GM12878 (cell line): ENCODE measurements around the gene SYDE2. TPM values are rescaled to one million over a fixed set of nuclear protein-coding genes. Genes with fewer than 3 reads are reported as not detected.

ENCODE experiments used
- ATAC-seq: fragments of 200-7000 bp; cut with Tn5 transposase; 3 replicates; pipeline ENCODE4 v1.9.1; 2020; ENCODE audit warnings: mild to moderate bottlenecking, moderate library complexity
- BruUV-seq: library from RNA; stranded (reverse); fragments of 400-500 nt; replicated peaks from 2 replicates; lab custom pipeline; 2021; lab: Mats Ljungman, UMichigan
- CTCF ChIA-PET: fragments of 300-600 bp; sonication (Branson Sonifier 250); formaldehyde crosslinking; extraction: SDS; loops from one replicate; lab custom pipeline; 2021; ENCODE audit warnings: inconsistent platforms; lab: Yijun Ruan, JAX
- POLR2A ChIA-PET: fragments of 350-600 bp; formaldehyde crosslinking; extraction: SDS; loops from one replicate; lab custom pipeline; 2021; ENCODE audit warnings: inconsistent platforms; lab: Charles Lee
- RAD21 ChIA-PET: fragments of 300-600 bp; sonication (Branson Sonifier 250); formaldehyde crosslinking; loops from one replicate; lab custom pipeline; 2023; ENCODE audit warnings: antibody characterized with exemption; ENCODE audit not compliant: unreplicated experiment; lab: Charles Lee
- SMC1A ChIA-PET: fragments of 300-600 bp; sonication (Branson Sonifier 250); formaldehyde crosslinking; loops from one replicate; lab custom pipeline; 2023; ENCODE audit not compliant: unreplicated experiment, uncharacterized antibody; lab: Charles Lee
- DNase-seq: peaks from one replicate; pipeline ENCODE4 v3.0.0-alpha.2; 2011; ENCODE audit warnings: low read depth, low spot score
- FAIRE-seq: peaks from 3 replicates; lab custom pipeline; 2011; peaks lifted over from hg19 to GRCh38; lab: Jason Lieb, UNC
- H2AFZ ChIP-seq: 2 replicates; pipeline ENCODE4 v1.6.0; 2011; ENCODE audit warnings: low read depth, low read length, control low read depth; ENCODE audit not compliant: control insufficient read depth
- H3K27ac ChIP-seq: 2 replicates; pipeline ENCODE4 v1.5.1; 2011; ENCODE audit warnings: control low read depth; ENCODE audit not compliant: control insufficient read depth, insufficient read depth
- H3K27me3 ChIP-seq, 2 experiments: replicated peaks in 1 of 2; 2 replicates each; pipeline versions ENCODE4 v1.6.0 to v1.6.1; 2011; ENCODE audit warnings: low read length in 1 of 2; ENCODE audit not compliant: control insufficient read depth in 2 of 2, insufficient read depth in 2 of 2
- H3K36me3 ChIP-seq, 2 experiments: 2 replicates each; pipeline ENCODE4 v1.5.1; 2011; ENCODE audit warnings: low read length in 1 of 2; ENCODE audit not compliant: control insufficient read depth in 2 of 2, insufficient read depth in 2 of 2
- H3K4me1 ChIP-seq: 2 replicates; pipeline ENCODE4 v1.6.1; 2011; ENCODE audit warnings: mild to moderate bottlenecking, low read length, moderate library complexity, mixed read lengths; ENCODE audit not compliant: control insufficient read depth, insufficient read depth
- H3K4me2 ChIP-seq: 2 replicates; pipeline ENCODE4 v1.6.0; 2011; ENCODE audit warnings: control low read depth; ENCODE audit not compliant: control insufficient read depth, insufficient read depth
- H3K4me3 ChIP-seq: fragments of 200-600 bp; sonication (generic); 2 replicates; pipeline ENCODE4 v1.5.1; 2016
- H3K79me2 ChIP-seq: 2 replicates; pipeline ENCODE4 v1.6.0; 2011; ENCODE audit warnings: low read length; ENCODE audit not compliant: control insufficient read depth, insufficient read depth
- H3K9ac ChIP-seq: 2 replicates; pipeline ENCODE4 v1.8.0; 2011; ENCODE audit warnings: low read length, control low read depth, mixed read lengths; ENCODE audit not compliant: control insufficient read depth, insufficient read depth
- H3K9me3 ChIP-seq: replicated peaks from 3 replicates; pipeline ENCODE4 v1.5.1; 2011; ENCODE audit warnings: mild to moderate bottlenecking, low read length; ENCODE audit not compliant: control insufficient read depth, insufficient read depth
- H4K20me1 ChIP-seq: 2 replicates; pipeline ENCODE4 v1.6.0; 2011; ENCODE audit not compliant: control insufficient read depth, insufficient read depth
- ATF3 ChIP-seq: IDR thresholded peaks from 2 replicates; pipeline ENCODE4 v1.6.1; 2011; ENCODE audit warnings: low read depth, mild to moderate bottlenecking, low read length, moderate library complexity, borderline replicate concordance; ENCODE audit errors: extremely low read depth
- CHD4 ChIP-seq: fragments of 200-600 bp; sonication (generic); IDR thresholded peaks from 2 replicates; pipeline ENCODE4 v1.6.1; 2016; ENCODE audit warnings: mild to moderate bottlenecking
- E2F8 ChIP-seq: fragments of 450-650 bp; IDR thresholded peaks from 2 replicates; pipeline ENCODE4 v1.6.1; 2018; ENCODE audit warnings: mild to moderate bottlenecking, low read depth, moderate library complexity; ENCODE audit not compliant: partially characterized antibody
- E4F1 ChIP-seq: fragments of 450-650 bp; IDR thresholded peaks from 2 replicates; pipeline ENCODE4 v1.6.1; 2018; ENCODE audit warnings: borderline replicate concordance, mild to moderate bottlenecking; ENCODE audit not compliant: partially characterized antibody
- EP300 ChIP-seq, 2 experiments: fragments of 150-350 bp in 1 of 2; IDR thresholded peaks; 2 replicates each; pipeline ENCODE4 v1.6.1; 2011 to 2012; ENCODE audit warnings: low read depth in 2 of 2, low read length in 2 of 2, borderline replicate concordance in 1 of 2, improper control_type of control experiment in 1 of 2, inconsistent platforms in 1 of 2; ENCODE audit not compliant: control insufficient read depth in 1 of 2
- ESRRA ChIP-seq: IDR thresholded peaks from 2 replicates; pipeline ENCODE4 v1.6.1; 2012; ENCODE audit warnings: mild to moderate bottlenecking, low read length, improper control_type of control experiment
- HDAC6 ChIP-seq: fragments of 200-600 bp; sonication (generic); IDR thresholded peaks from one replicate; pipeline ENCODE4 v1.8.0; 2017; ENCODE audit warnings: antibody characterized with exemption; ENCODE audit not compliant: unreplicated experiment
- LARP7 ChIP-seq: fragments of 450-650 bp; IDR thresholded peaks from 2 replicates; pipeline ENCODE4 v1.6.1; 2017; ENCODE audit warnings: mild to moderate bottlenecking
- NFXL1 ChIP-seq: fragments of 450-650 bp; IDR thresholded peaks from 2 replicates; pipeline ENCODE4 v1.6.1; 2017; ENCODE audit warnings: antibody characterized with exemption, mild to moderate bottlenecking, borderline replicate concordance
- RBBP5 ChIP-seq: fragments of 200-600 bp; sonication (generic); conservative IDR thresholded peaks from 2 replicates; pipeline ENCODE4 v1.6.1; 2016
- RELA ChIP-seq: fragments of 450-650 bp; IDR thresholded peaks from 2 replicates; pipeline ENCODE4 v1.8.0; 2014; ENCODE audit warnings: borderline replicate concordance; ENCODE audit not compliant: partially characterized antibody
- SUPT20H ChIP-seq: IDR thresholded peaks from 2 replicates; pipeline ENCODE4 v1.6.1; 2011; ENCODE audit warnings: low read depth, mild to moderate bottlenecking, low read length, moderate library complexity, borderline replicate concordance; ENCODE audit not compliant: control insufficient read depth
- TAF1 ChIP-seq: IDR thresholded peaks from 2 replicates; pipeline ENCODE4 v1.6.1; 2011; ENCODE audit warnings: mild to moderate bottlenecking, low read depth, low read length, borderline replicate concordance
- ZBTB4 ChIP-seq: fragments of 450-650 bp; formaldehyde crosslinking; IDR thresholded peaks from 2 replicates; pipeline ENCODE4 v1.4.0; 2022; ENCODE audit warnings: mild to moderate bottlenecking, moderate library complexity
- ZZZ3 ChIP-seq: IDR thresholded peaks from 2 replicates; pipeline ENCODE4 v1.6.1; 2011; ENCODE audit warnings: low read depth; ENCODE audit not compliant: control insufficient read depth, insufficient read length
- in situ Hi-C: fragments of 300-500 bp; cut with MboI; formaldehyde crosslinking; loops from 9 replicates; pipeline ENCODE4 v1.14.3; 2018; ENCODE audit warnings: mixed read lengths
- intact Hi-C: fragments of 100-400 bp; cut with micrococcal nuclease; formaldehyde crosslinking; loops from one replicate; pipeline ENCODE4 v1.14.2; 2022; ENCODE audit not compliant: unreplicated experiment
- polyA plus RNA-seq, 11 experiments: library from polyadenylated mRNA; depleted of rRNA in 4 of 11; unstranded in 6 of 11; stranded (reverse) in 5 of 11; fragments of >200 nt; fragmentation: Nextera tagmentation in 4 of 11; fragmentation: Illumina TruSeq in 1 of 11; extraction: Ambion mirVana in 4 of 11; extraction: Trizol in 1 of 11; gene quantifications; 1 replicate in 1 of 11; 2 replicates in 10 of 11; pipeline versions ENCODE4 v1.2.1 to v1.2.3, GENCODE V29; 2011 to 2016; ENCODE audit warnings: inconsistent platforms in 2 of 11, missing spikeins in 2 of 11, low read depth in 1 of 11
- total RNA-seq, 4 experiments: library from RNA; depleted of rRNA in 3 of 4; stranded (reverse); fragments of >200 nt in 3 of 4; fragmentation: Illumina TruSeq in 1 of 4; extraction: Trizol in 1 of 4; gene quantifications; 2 replicates each; pipeline versions ENCODE4 v1.2.1 to v1.2.3, GENCODE V29; 2013 to 2021

The SYDE2 gene
- total and polyA plus RNA-seq, 10 of the 15 experiments (the other 5 are each of a cell fraction or from before 2014, with no cell fraction given), result 0.37 to 4.1 (median 1.8) TPM; not detected in 1

GRCh38 chr1:85243372-85243771 lies 42.6 kb upstream of the SYDE2 start:
- no TSS peak for BruUV-seq
- FAIRE-seq, result no peak
- DNase-seq, result no peak
- ChIA-PET RAD21 (no interaction called here), POLR2A (no interaction called here), CTCF (interaction anchor here (3.6 kb wide), 1 partner anchor 11 kb away, joined by 11 read pairs; no protein-coding TSS in a partner anchor), SMC1A (interaction anchor here (0.6 kb wide), 1 partner anchor 26 kb away, joined by 5 read pairs; no protein-coding TSS in a partner anchor)
- no peak for TF ChIP-seq E4F1
- TF ChIP-seq EP300 (IDR thresholded peaks at IDR 0.05; ENCODE audit: borderline replicate concordance in 1 of 2, control insufficient read depth in 1 of 2, low read depth in 2 of 2, low read length in 2 of 2), result no peak
- no peak for TF ChIP-seq HDAC6
- TF ChIP-seq TAF1, result no peak
- TF ChIP-seq NFXL1, result no peak
- no peak for TF ChIP-seq LARP7
- TF ChIP-seq E2F8, result no peak
- TF ChIP-seq SUPT20H, result no peak
- no peak for TF ChIP-seq ESRRA
- TF ChIP-seq ZBTB4 (CRISPR knock-in tag), result no peak
- TF ChIP-seq RBBP5, result no peak
- TF ChIP-seq ZZZ3, result no peak
- no peak for TF ChIP-seq RELA
- no peak for TF ChIP-seq CHD4
- TF ChIP-seq ATF3, result no peak
- Histone ChIP-seq H3K4me1 (no peaks in the 10 kb centered on the region), H3K4me2 (no peak overlapping the region), H3K27me3 (no peaks in the 10 kb centered on the region), H2AFZ (no peak overlapping the region), H4K20me1 (no peaks in the 10 kb centered on the region), H3K9me3 (no peaks in the 10 kb centered on the region), H3K4me3 (no peak overlapping the region), H3K79me2 (no peaks in the 10 kb centered on the region), H3K36me3 (no peaks in the 10 kb centered on the region), H3K27ac (no peak overlapping the region), H3K9ac (no peak overlapping the region)
- no peak for ATAC-seq
- intact Hi-C loops (no loop called here), in situ Hi-C loops (no loop called here)
